Adrenal gland (tissue), 12 donors: ENCODE measurements around the gene PRR35. TPM values are rescaled to one million over a fixed set of nuclear protein-coding genes. Genes with fewer than 3 reads are reported as not detected.

ENCODE experiments used
- DNase-seq, 7 donors: peaks; one replicate each; pipeline ENCODE4 v3.0.0-alpha.2; 2019 to 2020
- H3K27ac ChIP-seq, 5 donors: fragments of 200-600 bp; sonication (generic) in 4 of 5; 1 replicate in 3 of 5; 2 replicates in 2 of 5; pipeline versions ENCODE4 v1.5.1 to v1.8.0; 2016 to 2020; ENCODE audit warnings: mild to moderate bottlenecking in 1 of 5
- H3K27me3 ChIP-seq: fragments of 200-600 bp; 2 replicates; pipeline ENCODE4 v1.8.0; 2021
- H3K36me3 ChIP-seq, 2 donors: fragments of 200-600 bp; replicated peaks in 1 of 2; 1 replicate in 1 of 2; 2 replicates in 1 of 2; pipeline versions ENCODE4 v1.5.1 to v1.8.0; 2018 to 2022
- H3K4me1 ChIP-seq, 2 donors: fragments of 200-600 bp; replicated peaks in 1 of 2; 1 replicate in 1 of 2; 2 replicates in 1 of 2; pipeline versions ENCODE4 v1.5.1 to v1.8.0; 2018 to 2021
- H3K4me3 ChIP-seq, 4 donors: fragments of 200-600 bp; sonication (generic) in 3 of 4; one replicate each; pipeline ENCODE4 v1.5.1; 2016 to 2018
- H3K9me3 ChIP-seq, 3 donors: fragments of 200-600 bp; sonication (generic) in 1 of 3; replicated peaks in 1 of 3; 1 replicate in 2 of 3; 2 replicates in 1 of 3; pipeline versions ENCODE4 v1.5.1 to v1.8.0; 2016 to 2021
- POLR2A ChIP-seq, 2 donors: fragments of 450-650 bp; IDR thresholded peaks; one replicate each; pipeline ENCODE4 v1.6.1; 2017; ENCODE audit warnings: antibody characterized with exemption in 2 of 2, mild to moderate bottlenecking in 2 of 2, moderate library complexity in 1 of 2
- WGBS, 4 donors: extraction: QIAGEN DNeasy Blood & Tissue Kit in 2 of 4; methylation state at CpG; one replicate each; pipeline versions ENCODE4 v1.1.5 to v1.1.7; 2013 to 2017; 5-methylcytosine and 5-hydroxymethylcytosine counted together
- intact Hi-C, 2 donors: fragments of 100-400 bp; cut with DNase I; formaldehyde crosslinking; loops; one replicate each; pipeline versions ENCODE4 v1.14.1 to v1.15.0; 2022 to 2023
- polyA plus RNA-seq, 3 donors: library from polyadenylated mRNA; stranded (reverse); fragments of 200-250 nt in 2 of 3; fragments of 350-450 nt in 1 of 3; fragmentation: Illumina TruSeq in 1 of 3; extraction: RNeasy Lipid Tissue Mini Kit (QIAGEN cat#74804) in 1 of 3; gene quantifications; one replicate each; pipeline ENCODE4 v1.2.3, GENCODE V29; 2013 to 2014
- total RNA-seq, 9 donors: library from RNA; depleted of rRNA in 4 of 9; stranded (reverse); fragments of >200 nt in 4 of 9; fragments of 120-200 nt in 1 of 9; fragmentation: NEBNext Ultra II Directional in 1 of 9; extraction: Animal tissue kit (Norgen Biotek cat#: 25700) in 1 of 9; gene quantifications; one replicate each; pipeline versions ENCODE4 v1.1.0 to v1.2.4, GENCODE V29; 2013 to 2023
- TF ChIP-seq, protein P1 (sequence below), 6 experiments: fragments of 450-650 bp in 4 of 6; fragments of 200-600 bp in 2 of 6; sonication (generic) in 1 of 6; IDR thresholded peaks; 1 replicate in 5 of 6; 2 replicates in 1 of 6; pipeline versions ENCODE4 v1.5.1 to v1.8.0; 2016 to 2021; ENCODE audit warnings: antibody characterized with exemption in 6 of 6, mild to moderate bottlenecking in 2 of 6, moderate library complexity in 1 of 6
- donor health status: healthy with polysubstance abuse.
- donor health status: Bipolar disorder and iron deficiency.
- donor health status: DM: yes; HTN: yes; CAD: no.
- donor health status: DM: no; HTN: no; CAD: no.
- donor health status: DM: no; HTN: no; CAD: no.
- donor health status: DM: yes; HTN: yes; CAD: no.

The PRR35 gene
- total and polyA plus RNA-seq, 12 donors: not detected

DNA sequence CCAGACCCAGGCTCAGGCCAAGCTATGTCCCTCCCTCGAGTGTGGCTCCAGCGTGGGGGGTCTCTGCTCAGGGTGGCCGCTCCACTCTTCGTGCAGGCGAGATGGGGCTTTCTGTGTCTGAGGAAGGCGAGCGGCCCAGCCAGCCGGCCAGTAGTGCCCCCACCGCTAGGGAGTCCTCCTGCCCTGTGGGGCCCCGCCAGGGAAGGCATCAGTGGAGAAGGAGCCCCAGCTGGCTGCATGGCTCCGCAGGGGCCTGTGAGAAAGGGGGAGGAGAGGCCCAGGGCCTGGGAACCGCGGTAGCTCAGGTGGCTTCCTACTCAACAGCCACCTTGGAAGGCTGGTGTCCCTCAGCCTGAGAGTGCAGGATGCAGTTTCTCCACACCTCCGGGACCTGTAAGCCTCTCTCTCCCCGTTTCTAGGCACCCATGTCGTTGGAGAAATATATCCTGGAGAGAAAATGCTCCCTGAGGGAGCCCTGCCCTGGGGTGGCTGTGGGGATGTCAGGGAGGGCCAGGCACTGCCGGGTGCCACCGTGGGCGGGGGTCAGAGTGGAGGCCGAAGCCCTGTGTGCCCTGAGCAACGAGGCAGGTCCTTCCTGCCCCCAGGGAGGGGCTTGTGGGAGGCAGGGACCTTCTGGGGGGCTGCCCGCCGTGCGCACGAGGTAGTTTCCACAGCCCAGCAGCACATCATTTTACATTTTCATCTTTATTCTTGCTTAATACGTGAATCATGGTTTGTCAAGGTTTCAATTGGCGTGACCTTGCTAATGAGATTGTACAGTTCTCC, 12.9 kb downstream of the PRR35 start:
- Histone ChIP-seq H3K4me1 (peaks cover 7 to 20% of the 10 kb centered on the region in 2 donors), H3K27ac (no peak overlapping the region), H3K9me3 (no peaks in the 10 kb centered on the region), H3K4me3 (no peak overlapping the region), H3K27me3 (no peaks in the 10 kb centered on the region), H3K36me3 (peaks cover 0 to 21% of the 10 kb centered on the region in 2 donors)
- no peak for DNase-seq
- intact Hi-C loops: no loop called here
- 61 to 82% (median 72%) methylated on average over 8 to 27 of the region's 27 CpGs for WGBS, 4 donors
- no peak for TF ChIP-seq POLR2A (IDR thresholded peaks at IDR 0.05)
- TF ChIP-seq, protein P1, sequence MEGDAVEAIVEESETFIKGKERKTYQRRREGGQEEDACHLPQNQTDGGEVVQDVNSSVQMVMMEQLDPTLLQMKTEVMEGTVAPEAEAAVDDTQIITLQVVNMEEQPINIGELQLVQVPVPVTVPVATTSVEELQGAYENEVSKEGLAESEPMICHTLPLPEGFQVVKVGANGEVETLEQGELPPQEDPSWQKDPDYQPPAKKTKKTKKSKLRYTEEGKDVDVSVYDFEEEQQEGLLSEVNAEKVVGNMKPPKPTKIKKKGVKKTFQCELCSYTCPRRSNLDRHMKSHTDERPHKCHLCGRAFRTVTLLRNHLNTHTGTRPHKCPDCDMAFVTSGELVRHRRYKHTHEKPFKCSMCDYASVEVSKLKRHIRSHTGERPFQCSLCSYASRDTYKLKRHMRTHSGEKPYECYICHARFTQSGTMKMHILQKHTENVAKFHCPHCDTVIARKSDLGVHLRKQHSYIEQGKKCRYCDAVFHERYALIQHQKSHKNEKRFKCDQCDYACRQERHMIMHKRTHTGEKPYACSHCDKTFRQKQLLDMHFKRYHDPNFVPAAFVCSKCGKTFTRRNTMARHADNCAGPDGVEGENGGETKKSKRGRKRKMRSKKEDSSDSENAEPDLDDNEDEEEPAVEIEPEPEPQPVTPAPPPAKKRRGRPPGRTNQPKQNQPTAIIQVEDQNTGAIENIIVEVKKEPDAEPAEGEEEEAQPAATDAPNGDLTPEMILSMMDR (IDR thresholded peaks at IDR 0.05): no peak

DNA sequence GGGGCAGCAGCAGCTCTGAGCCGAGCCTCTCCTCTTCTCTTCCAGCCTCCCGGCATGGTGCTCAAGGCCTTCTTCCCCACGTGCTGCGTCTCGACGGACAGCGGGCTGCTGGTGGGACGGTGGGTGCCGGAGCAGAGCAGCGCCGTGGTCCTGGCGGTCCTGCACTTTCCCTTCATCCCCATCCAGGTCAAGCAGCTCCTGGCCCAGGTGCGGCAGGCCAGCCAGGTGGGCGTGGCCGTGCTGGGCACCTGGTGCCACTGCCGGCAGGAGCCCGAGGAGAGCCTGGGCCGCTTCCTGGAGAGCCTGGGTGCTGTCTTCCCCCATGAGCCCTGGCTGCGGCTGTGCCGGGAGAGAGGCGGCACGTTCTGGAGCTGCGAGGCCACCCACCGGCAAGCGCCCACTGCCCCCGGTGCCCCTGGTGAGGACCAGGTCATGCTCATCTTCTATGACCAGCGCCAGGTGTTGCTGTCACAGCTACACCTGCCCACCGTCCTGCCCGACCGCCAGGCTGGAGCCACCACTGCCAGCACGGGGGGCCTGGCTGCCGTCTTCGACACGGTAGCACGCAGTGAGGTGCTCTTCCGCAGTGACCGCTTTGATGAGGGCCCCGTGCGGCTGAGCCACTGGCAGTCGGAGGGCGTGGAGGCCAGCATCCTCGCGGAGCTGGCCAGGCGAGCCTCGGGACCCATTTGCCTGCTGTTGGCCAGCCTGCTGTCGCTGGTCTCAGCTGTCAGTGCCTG, 14.0 kb downstream of the PRR35 start:
- H3K27me3 ChIP-seq: no peaks in the 10 kb centered on the region
- peaks cover 0 to 21% of the 10 kb centered on the region in 2 donors for H3K36me3 ChIP-seq
- no peak overlapping the region for H3K27ac ChIP-seq
- H3K9me3 ChIP-seq: no peaks in the 10 kb centered on the region
- H3K4me3 ChIP-seq: no peak overlapping the region
- TF ChIP-seq, protein P1 (IDR thresholded peaks at IDR 0.05): no peak
- TF ChIP-seq POLR2A (IDR thresholded peaks at IDR 0.05): no peak
- 94 to 99% (median 95%) methylated on average over 11 to 46 of the region's 46 CpGs for WGBS, 4 donors
- H3K4me1 ChIP-seq: peaks cover 3 to 13% of the 10 kb centered on the region in 2 donors
- no peak for DNase-seq
- intact Hi-C loops: no loop called here

DNA sequence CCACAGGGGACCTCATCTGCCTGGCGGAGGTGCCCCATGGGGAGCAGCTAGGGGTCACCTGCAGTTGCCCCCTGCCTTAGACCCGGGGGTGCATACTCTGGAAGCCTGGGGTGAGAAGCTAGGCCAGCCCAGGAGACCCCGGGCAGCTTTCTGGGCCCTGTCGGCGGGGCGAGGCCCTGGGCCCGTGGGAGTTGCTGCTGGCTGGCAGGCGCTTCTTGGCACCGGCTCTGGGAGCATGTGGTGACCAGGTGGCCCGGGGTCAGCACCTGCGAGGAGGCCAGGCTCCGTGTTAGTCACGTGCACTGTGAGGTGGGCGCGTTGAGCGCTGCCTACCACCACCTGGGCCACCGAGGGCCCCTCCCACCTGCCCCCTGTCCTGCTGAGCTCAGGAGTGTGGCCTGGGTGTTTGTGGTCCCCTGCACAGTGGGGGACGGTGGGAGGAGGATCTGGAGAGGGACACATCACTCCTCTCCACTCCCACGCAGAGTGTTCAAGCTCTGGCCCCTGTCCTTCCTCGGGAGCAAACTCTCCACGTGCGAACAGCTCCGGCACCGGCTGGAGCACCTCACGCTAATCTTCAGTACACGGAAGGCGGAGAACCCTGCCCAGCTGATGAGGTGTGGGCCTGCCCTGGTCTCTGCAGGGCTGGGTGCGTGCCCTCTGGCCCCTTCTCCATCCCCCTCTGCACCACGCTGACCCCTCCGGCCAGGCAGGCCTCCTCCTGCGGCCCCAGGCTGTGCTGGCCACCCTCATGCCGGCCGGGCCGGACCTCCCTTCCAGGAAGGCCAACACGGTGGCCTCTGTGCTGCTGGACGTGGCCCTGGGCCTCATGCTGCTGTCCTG, 15.4 kb downstream of the PRR35 start:
- H3K27ac ChIP-seq: no peak overlapping the region
- peaks cover 0 to 21% of the 10 kb centered on the region in 2 donors for H3K36me3 ChIP-seq
- no peak overlapping the region for H3K4me3 ChIP-seq
- 86 to 92% (median 91%) methylated on average over 20 to 36 of the region's 36 CpGs for WGBS, 4 donors
- H3K27me3 ChIP-seq: no peaks in the 10 kb centered on the region
- no peak for DNase-seq
- H3K9me3 ChIP-seq: no peaks in the 10 kb centered on the region
- peaks cover 0 to 8% of the 10 kb centered on the region in 2 donors for H3K4me1 ChIP-seq
- TF ChIP-seq, protein P1 (IDR thresholded peaks at IDR 0.05): no peak
- TF ChIP-seq POLR2A (IDR thresholded peaks at IDR 0.05): no peak
- intact Hi-C loops: loop anchor here in 1 of 2 donors (5.0 kb wide), 1 partner anchor 82 kb away; no protein-coding TSS in a partner anchor
